GM12875 (cell line): ENCODE results near the gene SLC35F6.

ENCODE experiments used
- H3K4me3 ChIP-seq: one replicate; pipeline ENCODE4 v1.5.1; 2011; ENCODE audit warnings: low read depth, low read length, control low read depth
- TF ChIP-seq, protein P1 (sequence below): IDR thresholded peaks from 2 replicates; pipeline ENCODE4 v1.5.1; 2011; ENCODE audit warnings: low read depth, mild to moderate bottlenecking, control low read depth, inconsistent platforms, low read length, moderate library complexity, borderline replicate concordance; ENCODE audit not compliant: insufficient read depth

The SLC35F6 gene

DNA sequence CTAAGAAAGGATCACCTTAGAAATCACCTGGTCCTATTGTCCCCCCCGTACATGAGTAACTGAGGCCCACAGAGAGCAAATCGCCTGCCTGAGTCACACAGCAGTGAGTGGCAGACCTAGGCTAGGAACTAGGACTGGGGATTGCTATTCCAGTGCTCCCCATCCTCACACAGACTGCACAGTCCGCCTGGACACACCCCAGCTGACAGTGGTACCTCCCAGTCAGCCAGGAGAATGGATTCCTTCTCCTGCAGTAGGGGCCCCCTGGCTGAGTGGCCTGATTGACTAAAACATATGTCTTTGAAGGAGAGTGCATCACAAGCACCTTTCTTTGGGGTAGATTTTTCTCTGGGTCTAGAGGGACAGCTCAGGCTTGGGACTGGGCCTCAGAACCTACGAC, 32.4 kb upstream of the SLC35F6 start:
- TF ChIP-seq, protein P1, sequence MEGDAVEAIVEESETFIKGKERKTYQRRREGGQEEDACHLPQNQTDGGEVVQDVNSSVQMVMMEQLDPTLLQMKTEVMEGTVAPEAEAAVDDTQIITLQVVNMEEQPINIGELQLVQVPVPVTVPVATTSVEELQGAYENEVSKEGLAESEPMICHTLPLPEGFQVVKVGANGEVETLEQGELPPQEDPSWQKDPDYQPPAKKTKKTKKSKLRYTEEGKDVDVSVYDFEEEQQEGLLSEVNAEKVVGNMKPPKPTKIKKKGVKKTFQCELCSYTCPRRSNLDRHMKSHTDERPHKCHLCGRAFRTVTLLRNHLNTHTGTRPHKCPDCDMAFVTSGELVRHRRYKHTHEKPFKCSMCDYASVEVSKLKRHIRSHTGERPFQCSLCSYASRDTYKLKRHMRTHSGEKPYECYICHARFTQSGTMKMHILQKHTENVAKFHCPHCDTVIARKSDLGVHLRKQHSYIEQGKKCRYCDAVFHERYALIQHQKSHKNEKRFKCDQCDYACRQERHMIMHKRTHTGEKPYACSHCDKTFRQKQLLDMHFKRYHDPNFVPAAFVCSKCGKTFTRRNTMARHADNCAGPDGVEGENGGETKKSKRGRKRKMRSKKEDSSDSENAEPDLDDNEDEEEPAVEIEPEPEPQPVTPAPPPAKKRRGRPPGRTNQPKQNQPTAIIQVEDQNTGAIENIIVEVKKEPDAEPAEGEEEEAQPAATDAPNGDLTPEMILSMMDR: no peak

DNA sequence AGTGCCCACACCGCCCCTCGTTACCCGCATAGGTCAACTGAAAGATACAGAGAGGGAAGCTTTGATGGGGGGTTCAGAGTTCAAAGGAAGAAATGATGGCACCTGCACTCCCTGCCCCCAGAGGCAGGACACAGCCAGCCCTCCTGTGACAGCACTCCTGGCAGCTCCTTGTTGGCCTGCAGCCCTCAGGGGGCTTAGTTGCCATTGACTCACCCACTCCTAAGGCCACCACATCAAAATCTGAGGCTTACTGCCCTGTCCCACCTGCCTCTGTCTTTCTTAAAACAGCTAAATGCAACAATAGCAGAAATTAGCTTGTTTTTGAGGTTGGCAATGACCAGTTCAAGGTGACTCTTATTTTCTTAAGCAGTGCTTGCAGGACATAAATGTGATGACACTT, 31.6 kb upstream of the SLC35F6 start:
- TF ChIP-seq, protein P1: no peak
- no peak overlapping the region for H3K4me3 ChIP-seq

More for the DNA sequence above, 32.4 kb upstream of the SLC35F6 start:
- H3K4me3 ChIP-seq: no peak overlapping the region

GRCh38 chr2:26733413-26733812, 30.7 kb upstream of the SLC35F6 start:
- TF ChIP-seq, protein P1: no peak
- H3K4me3 ChIP-seq: no peak overlapping the region

GRCh38 chr2:26735097-26735496, 29.0 kb upstream of the SLC35F6 start:
- TF ChIP-seq, protein P1: no peak
- H3K4me3 ChIP-seq: no peak overlapping the region

DNA sequence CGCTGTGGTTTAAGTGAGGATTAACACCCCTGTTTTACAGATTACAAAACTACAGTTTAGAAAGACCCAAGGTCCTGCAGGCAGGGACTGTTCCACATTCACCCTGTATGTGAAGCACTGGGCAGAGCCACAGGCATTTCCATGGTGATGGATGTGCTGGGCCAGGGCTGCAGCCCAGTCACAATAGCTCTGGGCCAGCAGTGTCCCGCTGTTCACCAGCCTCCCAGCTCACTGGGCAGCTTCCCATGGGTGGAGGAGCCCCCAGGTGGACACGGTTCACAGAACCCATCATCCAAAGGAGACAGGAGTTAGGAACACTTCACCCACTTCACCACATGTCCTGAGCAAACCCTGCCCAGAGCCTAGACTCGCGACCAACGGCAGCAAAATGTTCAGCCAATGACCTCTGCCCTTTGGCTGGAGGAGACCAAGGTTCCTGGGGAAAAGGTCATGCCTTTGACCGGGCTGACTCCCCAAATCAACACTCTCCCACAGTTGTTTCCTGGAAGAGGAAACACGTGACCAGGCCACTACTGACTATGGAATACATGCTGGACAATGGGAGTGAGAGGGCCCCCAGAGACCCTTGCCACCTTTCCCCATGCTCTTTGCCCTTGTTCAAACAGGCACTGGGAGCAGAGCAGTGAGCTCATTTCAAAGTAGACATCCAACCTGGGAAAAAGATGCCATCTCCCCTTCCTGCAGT, 28.0 kb upstream of the SLC35F6 start:
- no peak overlapping the region for H3K4me3 ChIP-seq
- TF ChIP-seq, protein P1: no peak

DNA sequence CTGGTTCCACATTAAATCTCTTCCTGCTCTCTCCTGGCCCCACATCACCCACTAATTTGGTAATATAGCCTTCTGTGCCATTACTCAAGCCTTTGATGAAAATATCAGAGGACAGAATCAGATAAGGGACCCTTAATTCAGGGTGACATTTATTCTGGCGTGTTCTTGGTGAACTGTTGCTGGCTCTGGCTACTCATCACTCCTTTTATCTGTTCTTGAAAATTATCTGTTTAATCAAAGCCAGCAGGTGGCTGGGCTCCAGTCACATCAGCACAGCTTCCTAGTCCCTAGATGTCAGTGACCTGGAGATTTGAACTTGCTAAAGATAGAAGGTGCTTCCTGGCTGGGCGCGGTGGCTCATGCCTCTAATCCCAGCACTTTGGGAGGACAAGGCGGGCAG, 26.9 kb upstream of the SLC35F6 start:
- H3K4me3 ChIP-seq: no peak overlapping the region
- TF ChIP-seq, protein P1: no peak

DNA sequence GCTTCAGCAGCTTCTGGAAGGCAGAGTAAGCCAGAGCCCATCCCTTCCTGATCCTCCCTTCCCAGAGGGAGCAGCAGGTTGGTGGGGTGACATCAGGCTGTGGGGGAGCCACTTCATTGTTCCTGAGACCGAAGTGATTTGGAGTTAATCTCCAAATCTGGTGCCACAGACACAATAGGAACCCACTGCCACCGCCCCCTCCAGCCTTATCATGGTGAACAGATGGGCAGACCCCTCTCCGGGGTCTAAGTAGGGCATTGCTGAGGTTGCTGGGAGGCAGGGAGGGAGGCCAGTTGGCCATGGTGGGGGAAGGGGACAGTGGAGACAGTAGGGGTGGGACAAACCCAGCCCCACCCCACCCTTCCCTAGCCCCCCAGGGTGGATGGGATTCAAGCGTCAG, 25.6 kb upstream of the SLC35F6 start:
- H3K4me3 ChIP-seq: no peak overlapping the region
- TF ChIP-seq, protein P1: no peak
